ENCODE measurements around the gene MBOAT7. TPM values are rescaled to one million over a fixed set of nuclear protein-coding genes. Genes with fewer than 3 reads are reported as not detected.
"Not testable (repeated sequence)": the region's sequence is repeated elsewhere in the genome, so short reads cannot be mapped to it uniquely, and the experiment has no call there.

MBOAT7 gene
- total and polyA plus RNA-seq, 8 donors = 18.8 to 47.2 (median 30.1) TPM

DNA sequence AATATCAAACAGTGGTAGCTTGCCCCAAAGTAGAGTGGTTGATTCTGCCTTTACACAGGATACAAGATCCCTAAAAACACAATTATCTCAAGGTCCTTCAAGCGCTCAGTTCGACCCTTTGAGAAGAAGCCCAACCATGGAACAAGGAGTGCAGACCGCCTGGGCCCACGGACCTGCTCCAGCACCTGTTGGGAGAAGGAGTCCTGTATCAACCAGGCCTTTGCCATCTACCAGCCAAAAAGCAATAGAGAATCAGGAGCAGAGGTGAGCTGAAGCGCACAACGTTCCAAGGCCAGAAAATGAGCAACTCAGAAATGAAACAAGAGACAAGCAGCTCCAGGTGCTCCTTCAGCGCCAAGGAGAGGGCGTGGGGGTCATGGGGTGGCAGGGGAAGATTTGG is 39.8 kb upstream of the MBOAT7 start:
- Histone ChIP-seq H3K27me3 (no peaks in the 10 kb centered on the region), H3K27ac (no peak overlapping the region), H3K4me1 (no peaks in the 10 kb centered on the region), H3K36me3 (no peaks in the 10 kb centered on the region), H3K9me3 (no peaks in the 10 kb centered on the region), H3K4me3 (no peak overlapping the region)
- DNase-seq = no peak
- intact Hi-C loops (cut with DNase I) = no loop called here
- WGBS, 2 donors = 67 to 75% methylated on average over 8 of the region's 8 CpGs
- TF ChIP-seq, protein P1, sequence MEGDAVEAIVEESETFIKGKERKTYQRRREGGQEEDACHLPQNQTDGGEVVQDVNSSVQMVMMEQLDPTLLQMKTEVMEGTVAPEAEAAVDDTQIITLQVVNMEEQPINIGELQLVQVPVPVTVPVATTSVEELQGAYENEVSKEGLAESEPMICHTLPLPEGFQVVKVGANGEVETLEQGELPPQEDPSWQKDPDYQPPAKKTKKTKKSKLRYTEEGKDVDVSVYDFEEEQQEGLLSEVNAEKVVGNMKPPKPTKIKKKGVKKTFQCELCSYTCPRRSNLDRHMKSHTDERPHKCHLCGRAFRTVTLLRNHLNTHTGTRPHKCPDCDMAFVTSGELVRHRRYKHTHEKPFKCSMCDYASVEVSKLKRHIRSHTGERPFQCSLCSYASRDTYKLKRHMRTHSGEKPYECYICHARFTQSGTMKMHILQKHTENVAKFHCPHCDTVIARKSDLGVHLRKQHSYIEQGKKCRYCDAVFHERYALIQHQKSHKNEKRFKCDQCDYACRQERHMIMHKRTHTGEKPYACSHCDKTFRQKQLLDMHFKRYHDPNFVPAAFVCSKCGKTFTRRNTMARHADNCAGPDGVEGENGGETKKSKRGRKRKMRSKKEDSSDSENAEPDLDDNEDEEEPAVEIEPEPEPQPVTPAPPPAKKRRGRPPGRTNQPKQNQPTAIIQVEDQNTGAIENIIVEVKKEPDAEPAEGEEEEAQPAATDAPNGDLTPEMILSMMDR (IDR thresholded peaks at IDR 0.05) = no peak
- FAIRE-seq = no peak
- ATAC-seq = no peak

DNA sequence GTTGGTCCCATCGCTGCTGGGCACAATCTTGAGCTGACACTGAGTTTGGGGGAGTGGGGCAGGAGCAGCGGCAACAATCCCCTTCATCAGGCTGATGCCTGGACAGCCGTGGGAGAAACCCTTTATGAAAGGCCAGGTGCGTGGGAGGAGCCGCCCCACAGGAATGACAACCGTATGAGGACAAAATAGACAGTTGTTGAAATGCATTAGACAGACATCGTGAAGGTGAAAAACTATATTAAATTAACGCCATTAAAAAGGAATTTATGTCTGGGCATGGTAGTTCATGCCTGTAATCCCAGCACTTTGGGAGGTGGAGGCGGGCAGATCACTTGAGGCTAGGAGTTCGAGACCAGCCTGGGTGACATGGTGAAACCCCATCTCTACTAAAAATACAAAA is 35.2 kb upstream of the MBOAT7 start:
- H3K4me3 ChIP-seq; H3K27me3 ChIP-seq; H3K27ac ChIP-seq; H3K4me1 ChIP-seq; FAIRE-seq; ATAC-seq; H3K36me3 ChIP-seq; DNase-seq; intact Hi-C loops (cut with DNase I); H3K9me3 ChIP-seq: not testable (repeated sequence)
- WGBS, 2 donors = 39 to 49% methylated on average over 9 to 10 of the region's 10 CpGs

DNA sequence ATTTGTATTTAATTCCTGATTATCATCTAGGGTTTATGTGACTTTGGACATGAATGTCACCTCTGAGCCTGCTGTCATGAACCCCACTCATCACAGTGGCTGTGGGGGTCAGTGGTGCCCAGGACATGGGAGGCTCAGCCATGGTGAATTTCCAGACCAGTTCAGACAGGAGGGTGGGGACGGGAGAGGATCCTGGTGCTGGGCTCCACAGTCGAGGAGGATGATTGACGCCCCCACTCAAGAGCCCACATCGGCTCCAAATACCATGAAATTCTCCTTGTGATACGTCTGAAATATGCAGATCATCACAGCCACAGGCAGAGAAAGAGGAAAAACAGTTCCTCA is 34.5 kb upstream of the MBOAT7 start:
- FAIRE-seq; H3K9me3 ChIP-seq; intact Hi-C loops (cut with DNase I); ATAC-seq; H3K36me3 ChIP-seq; H3K27me3 ChIP-seq; H3K4me1 ChIP-seq; H3K4me3 ChIP-seq; H3K27ac ChIP-seq: not testable (repeated sequence)
- peak in 1 of 6 donors; percentile 6 for DNase-seq
- WGBS, 2 donors = 22 to 32% methylated on average over 5 of the region's 5 CpGs

DNA sequence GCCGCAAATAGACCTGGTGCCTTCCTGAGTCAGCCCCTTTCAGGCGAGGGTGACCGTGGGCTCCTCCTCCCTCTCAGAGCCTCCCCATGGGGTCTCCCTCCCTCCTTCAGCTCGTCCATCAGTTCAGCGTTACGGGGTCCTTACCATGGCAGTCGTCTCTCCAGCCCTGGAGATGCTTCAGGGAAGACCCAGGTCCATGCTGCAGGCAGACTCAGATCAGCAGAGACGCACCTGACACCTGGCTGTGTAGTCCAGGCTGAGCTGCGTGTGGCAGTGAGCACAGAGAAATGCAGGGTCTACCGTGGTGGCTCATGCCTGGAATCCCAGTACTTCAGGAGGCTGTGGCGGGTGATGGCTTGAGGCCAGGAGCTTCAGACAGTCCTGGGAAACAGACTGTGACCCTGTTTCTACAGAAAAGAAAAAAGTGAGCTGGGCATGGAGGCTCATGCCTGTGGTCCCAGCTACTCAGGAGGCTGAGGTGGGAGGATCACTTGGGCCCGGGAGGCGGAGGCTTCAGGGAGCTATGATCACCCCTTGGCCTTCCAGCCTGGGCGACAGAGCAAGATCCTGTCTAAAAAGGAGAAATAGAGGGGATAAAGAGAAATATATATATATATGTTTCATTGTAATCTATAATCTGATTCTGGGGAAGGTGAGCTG is 34.0 kb upstream of the MBOAT7 start:
- ATAC-seq = peak in 3 of 4 donors; percentile 11 to 17 (median 15)
- 29 to 39% methylated on average over 14 of the region's 14 CpGs for WGBS, 2 donors
- intact Hi-C loops (cut with DNase I); H3K4me3 ChIP-seq; H3K9me3 ChIP-seq; FAIRE-seq; H3K36me3 ChIP-seq; H3K4me1 ChIP-seq; H3K27ac ChIP-seq; H3K27me3 ChIP-seq: not testable (repeated sequence)
- peak in 1 of 6 donors; percentile 30 for DNase-seq

DNA sequence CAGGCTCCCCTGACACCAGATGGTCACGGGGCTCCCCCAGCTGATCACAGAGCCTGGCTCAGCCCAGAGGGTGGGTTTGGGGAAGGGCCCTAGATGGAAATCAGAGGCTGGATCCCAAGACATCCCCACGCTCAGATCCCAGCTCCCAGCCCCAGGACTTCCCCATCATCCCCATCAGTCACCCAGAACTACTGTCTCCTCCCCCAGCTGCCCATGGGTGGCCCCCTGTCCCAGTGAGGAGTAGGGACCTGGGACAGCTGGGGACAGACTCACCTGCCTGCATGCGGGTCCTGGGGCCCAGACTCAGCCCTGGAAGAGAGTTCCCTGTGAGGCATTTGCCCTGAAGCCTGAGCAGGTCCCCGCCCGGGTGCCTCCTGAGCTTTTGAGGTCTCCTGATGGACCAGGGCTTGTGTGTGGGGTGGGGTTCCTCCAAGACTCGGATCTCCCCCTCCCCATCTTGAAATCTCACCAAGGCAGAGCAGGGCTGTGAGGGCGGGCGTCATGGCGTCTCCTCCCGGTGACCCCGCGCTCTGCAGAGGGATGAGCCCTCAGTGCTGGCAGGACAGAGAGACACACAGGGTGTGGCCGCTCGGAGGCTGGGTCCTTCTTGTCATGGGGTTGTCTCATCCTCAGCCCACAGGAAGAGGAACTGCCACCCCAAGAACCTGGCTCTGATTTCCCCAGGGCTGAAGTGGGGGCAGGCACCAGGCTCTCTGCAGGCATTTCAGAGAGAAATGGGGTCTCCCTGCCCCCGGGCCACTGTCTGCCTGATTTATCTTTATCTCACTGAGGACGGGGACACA is 33.3 kb upstream of the MBOAT7 start, which contains the start of gene LILRB3:
TSS of gene LILRB3 (minus strand) at position 534 of the 803 bp plus-strand sequence. CDS start at position 503, 31 bp downstream.
- FAIRE-seq; intact Hi-C loops (cut with DNase I); H3K4me1 ChIP-seq; H3K36me3 ChIP-seq; H3K27me3 ChIP-seq; H3K9me3 ChIP-seq; H3K27ac ChIP-seq; H3K4me3 ChIP-seq: not testable (repeated sequence)
- ATAC-seq = peak; percentile 27 to 73 (median 54)
- WGBS, 2 donors = 46 to 50% methylated on average over 15 to 16 of the region's 16 CpGs
- DNase-seq = peak in 3 of 6 donors; percentile 38 to 76 (median 43)

DNA sequence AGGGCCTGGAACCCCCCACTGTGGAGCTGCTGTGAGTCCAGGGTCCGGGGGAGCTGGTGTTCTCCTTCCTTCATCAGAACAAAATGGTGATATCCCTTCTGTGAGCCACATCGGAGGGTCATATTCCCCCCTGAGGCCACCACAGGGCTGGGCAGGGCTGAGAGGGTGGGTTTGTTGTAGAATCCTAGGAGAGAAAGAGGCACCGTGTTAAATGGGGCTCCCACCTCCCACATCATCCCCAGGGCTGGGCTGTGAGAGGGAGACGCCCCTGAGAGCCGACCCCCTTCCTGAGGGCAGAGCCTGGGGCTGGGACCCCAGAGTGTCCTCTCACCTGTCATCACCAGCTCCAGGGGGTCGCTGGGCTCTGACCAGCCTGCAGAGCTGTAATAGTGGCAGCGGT is 32.6 kb upstream of the MBOAT7 start:
- H3K27me3 ChIP-seq; FAIRE-seq; intact Hi-C loops (cut with DNase I); H3K9me3 ChIP-seq; DNase-seq; H3K27ac ChIP-seq; H3K4me1 ChIP-seq; ATAC-seq; H3K4me3 ChIP-seq; H3K36me3 ChIP-seq: not testable (repeated sequence)
- WGBS, 2 donors = 61 to 66% methylated on average over 7 of the region's 7 CpGs

DNA sequence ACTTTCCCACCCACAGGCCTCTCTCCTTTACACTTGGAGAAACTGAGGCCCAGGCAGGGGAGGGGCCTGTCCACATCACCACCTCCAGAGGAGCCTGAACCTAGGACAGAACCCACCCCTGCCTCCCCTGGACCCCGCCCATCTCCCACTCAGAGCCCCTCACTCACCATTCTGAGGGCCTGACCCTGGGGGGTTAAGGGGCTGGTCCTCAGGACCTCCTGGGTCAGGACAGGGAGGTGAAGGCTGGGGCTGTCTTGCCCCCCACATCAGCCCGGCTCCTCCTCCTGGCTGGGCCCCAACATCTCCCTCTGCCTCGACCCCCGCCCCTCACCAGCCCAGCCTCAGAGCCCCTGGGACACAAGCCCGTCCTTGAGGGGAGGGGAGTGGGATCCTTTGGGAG is 30.3 kb upstream of the MBOAT7 start:
- FAIRE-seq; H3K9me3 ChIP-seq; H3K4me1 ChIP-seq; H3K27ac ChIP-seq; H3K27me3 ChIP-seq; H3K4me3 ChIP-seq; H3K36me3 ChIP-seq; ATAC-seq; DNase-seq; intact Hi-C loops (cut with DNase I): not testable (repeated sequence)
- 71 to 84% methylated on average over 1 to 5 of the region's 5 CpGs for WGBS, 2 donors

Measured in pancreas (tissue), 10 donors.